22Rv1 (cell line): ENCODE data around the gene CHD9.

ENCODE experiments used
- H3K27ac ChIP-seq: fragments of 450-650 bp; 2 replicates; pipeline ENCODE4 v1.5.1; 2017
- ZFX ChIP-seq: fragments of 450-650 bp; IDR thresholded peaks from 2 replicates; pipeline ENCODE4 v1.6.1; 2017; ENCODE audit warnings: antibody characterized with exemption, borderline replicate concordance
- TF ChIP-seq, protein P1 (sequence below): fragments of 450-650 bp; IDR thresholded peaks from 2 replicates; pipeline ENCODE4 v1.5.1; 2017; ENCODE audit warnings: mild to moderate bottlenecking

CHD9 gene

DNA sequence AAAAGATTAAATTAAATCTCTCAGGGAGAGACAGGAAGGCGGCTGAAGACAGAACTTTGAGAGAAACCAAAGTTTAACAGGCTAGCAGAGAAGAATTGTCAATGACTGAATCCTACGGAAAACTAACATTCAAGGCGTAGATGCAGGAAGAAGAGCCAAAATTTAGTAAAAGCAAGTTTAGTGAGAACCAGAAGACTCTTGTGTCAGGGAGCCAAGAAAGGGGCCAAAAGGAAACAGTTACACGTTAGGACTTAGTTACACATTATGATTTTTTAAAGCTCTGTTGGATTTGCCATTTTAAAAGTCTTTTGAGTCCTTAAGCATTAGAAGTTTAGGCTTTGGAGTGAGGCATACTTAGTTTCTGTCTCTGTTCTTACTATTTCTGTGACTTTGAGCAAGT, 164.6 kb downstream of the CHD9 start:
- TF ChIP-seq ZFX, result no peak
- TF ChIP-seq, protein P1, sequence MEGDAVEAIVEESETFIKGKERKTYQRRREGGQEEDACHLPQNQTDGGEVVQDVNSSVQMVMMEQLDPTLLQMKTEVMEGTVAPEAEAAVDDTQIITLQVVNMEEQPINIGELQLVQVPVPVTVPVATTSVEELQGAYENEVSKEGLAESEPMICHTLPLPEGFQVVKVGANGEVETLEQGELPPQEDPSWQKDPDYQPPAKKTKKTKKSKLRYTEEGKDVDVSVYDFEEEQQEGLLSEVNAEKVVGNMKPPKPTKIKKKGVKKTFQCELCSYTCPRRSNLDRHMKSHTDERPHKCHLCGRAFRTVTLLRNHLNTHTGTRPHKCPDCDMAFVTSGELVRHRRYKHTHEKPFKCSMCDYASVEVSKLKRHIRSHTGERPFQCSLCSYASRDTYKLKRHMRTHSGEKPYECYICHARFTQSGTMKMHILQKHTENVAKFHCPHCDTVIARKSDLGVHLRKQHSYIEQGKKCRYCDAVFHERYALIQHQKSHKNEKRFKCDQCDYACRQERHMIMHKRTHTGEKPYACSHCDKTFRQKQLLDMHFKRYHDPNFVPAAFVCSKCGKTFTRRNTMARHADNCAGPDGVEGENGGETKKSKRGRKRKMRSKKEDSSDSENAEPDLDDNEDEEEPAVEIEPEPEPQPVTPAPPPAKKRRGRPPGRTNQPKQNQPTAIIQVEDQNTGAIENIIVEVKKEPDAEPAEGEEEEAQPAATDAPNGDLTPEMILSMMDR, result no peak
- H3K27ac ChIP-seq, result no peak overlapping the region

DNA sequence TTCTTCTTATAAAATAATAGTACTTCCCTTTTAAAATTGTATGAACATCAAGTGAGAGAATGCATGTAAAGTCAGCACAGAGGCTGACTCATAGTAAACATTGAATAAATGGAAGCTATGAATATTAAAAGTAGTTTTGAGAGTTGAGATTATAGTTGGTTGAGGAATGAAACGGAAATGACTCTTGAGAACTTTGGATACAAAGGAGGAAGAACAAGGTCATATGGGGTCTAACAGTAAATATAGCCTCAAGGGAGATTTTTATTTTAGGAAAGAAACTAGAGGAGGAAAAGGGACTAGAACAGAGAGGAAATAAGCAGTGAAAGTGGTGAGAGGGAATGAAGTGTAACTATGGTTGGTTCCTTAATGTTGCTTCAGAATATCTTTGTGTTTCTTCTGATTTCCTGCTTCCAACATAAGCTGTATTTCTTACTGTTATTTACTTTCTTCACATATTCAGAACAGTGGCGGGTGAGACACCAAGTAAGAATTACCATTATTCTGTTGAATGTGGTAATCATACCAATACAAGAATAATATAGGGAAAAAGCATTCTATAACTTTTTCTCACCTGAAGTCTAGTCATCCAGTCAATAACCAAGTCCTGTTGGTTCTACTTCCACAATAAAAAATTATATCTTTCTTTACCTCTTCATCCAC, 165.1 kb downstream of the CHD9 start:
- no peak overlapping the region for H3K27ac ChIP-seq
- no peak for TF ChIP-seq ZFX
- TF ChIP-seq, protein P1, result no peak

DNA sequence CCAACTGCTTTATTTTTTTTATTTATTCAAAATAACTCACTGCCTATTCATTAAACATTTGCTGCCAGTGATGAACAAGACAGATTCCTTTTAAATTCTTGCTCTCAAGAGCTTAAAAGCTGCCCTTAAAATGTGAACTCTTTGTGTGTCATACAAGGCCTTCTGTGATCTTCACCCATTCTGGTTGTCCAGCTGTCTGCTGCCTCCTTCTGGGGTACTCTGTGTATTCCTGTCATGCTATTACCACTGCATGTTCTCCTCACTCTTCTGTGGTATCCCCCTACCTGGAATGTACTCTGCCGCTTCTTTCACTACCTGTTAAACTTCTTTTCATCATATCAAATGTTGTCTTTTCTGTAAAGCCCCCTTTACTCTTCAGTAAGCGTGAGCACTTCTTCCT, 165.8 kb downstream of the CHD9 start:
- H3K27ac ChIP-seq, result no peak overlapping the region

DNA sequence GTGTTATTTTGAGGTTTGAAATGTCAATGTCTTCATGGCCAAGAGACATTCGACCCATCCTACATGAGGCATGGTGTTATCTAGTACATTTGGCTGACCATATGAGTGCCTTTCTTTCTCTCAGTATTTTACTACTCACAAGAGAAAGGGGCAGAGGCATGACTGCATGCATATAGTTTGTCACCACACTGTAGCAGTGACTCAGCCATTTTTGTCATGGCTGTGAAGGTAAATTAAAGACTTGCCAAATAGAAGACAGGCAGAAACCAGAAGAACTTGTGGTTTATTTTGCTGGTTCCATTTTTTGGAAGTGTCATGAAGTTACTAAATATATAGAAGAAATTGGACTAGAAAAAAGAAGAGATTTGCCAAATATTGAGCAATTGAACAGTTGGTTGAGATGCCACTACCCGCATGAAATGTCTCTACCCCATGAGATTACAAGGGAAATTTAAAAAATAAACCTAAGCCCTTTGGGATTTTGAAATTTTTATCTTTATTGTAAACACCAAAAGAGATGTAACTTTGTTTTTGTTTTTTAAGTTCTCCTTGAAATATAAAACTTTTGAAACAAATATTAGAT, 170.3 kb downstream of the CHD9 start:
- no peak overlapping the region for H3K27ac ChIP-seq
- TF ChIP-seq ZFX, result no peak
- TF ChIP-seq, protein P1, result no peak

More for the DNA sequence above, 165.8 kb downstream of the CHD9 start:
- TF ChIP-seq ZFX, result no peak
- TF ChIP-seq, protein P1, result no peak

DNA sequence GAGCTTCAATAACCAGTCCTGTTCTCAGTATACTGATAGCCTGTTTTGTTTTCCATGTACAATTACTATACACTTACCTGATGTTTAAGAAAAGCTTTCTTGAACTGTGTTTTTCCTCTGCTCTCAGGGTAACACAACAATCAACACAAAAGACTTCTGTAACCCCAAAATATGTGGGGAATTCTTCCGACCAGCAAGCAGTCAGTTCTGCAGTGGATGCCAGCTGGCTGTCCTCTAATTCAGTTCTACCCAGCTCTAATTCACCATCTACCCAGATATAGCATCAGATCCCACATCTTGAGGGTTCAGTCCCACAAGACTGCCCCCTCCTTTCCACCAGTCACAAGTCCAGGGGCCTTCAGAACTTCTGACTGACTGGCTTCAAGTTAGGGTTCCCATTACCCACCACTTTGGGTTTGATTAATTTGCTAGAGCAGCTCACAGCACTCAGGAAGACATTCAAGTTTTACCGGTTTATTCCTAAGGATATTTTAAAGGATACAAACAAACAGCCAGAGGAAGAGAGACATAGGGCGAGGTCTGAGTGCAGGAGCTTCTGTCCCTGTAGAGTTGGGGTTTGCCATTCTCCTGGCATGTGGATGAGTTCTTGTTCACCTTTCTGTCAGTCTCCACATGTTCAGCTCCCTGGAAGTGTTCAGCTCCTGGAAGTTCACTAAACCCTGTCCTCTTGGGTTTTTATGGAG, 178.2 kb downstream of the CHD9 start:
- no peak for TF ChIP-seq ZFX
- TF ChIP-seq, protein P1, result no peak
- no peak overlapping the region for H3K27ac ChIP-seq

DNA sequence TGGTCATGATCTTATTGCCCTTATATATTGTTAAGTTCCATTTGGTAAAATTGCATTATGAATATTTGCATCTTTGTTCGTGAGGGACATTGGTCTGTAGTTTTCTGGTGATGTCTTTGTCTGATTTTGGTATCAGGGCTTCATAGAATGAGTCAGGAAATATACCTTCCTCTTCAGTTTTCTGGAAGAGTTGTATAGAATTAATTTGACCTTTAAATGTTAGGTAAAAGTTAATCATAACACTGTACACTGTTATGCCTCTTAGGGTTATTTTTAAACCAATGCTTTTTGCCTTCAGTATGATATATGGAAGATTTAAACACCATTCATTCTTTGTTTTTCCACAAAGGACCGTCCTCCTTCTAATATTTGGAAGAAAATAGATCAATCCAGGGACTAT, 180.0 kb downstream of the CHD9 start:
- TF ChIP-seq, protein P1, result no peak
- TF ChIP-seq ZFX, result no peak
- H3K27ac ChIP-seq, result no peak overlapping the region

DNA sequence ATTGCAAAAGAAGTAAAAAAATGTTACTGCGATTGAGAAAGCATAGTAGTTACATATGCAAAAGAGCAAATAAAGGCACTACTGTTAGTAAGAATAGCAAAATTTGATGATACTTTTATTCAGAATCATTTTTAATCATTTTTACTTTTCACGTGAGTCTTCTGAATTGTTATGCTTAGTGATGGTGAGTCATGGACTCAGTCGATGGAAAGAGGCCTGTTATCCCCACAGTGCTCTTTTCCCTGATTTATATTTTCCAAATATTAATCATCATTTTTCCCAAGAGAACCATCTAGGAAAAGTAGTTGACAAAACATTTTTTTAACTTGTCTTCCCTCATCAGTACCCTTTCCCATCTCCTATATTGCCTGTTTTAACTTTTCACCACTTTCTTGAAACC, 181.1 kb downstream of the CHD9 start:
- TF ChIP-seq, protein P1, result no peak
- no peak for TF ChIP-seq ZFX
- H3K27ac ChIP-seq, result no peak overlapping the region
